Right lung (tissue), 5 donors: Measurements from ENCODE around the gene SLC25A21. TPM values are rescaled to one million over a fixed set of nuclear protein-coding genes. Genes with fewer than 3 reads are reported as not detected.
"Not testable (repeated sequence)": the region's sequence is repeated elsewhere in the genome, so short reads cannot be mapped to it uniquely, and the experiment has no call there.

Source experiments
- DNase-seq, 2 donors: peaks; one replicate each; pipeline ENCODE4 v3.0.0-alpha.2; 2013
- polyA plus RNA-seq, 5 donors: library from polyadenylated mRNA; unstranded; fragments of 120-200 nt; gene quantifications; one replicate each; pipeline versions ENCODE4 v1.2.1 to v1.2.3, GENCODE V29; 2013; ENCODE audit warnings: inconsistent platforms in 1 of 5, low replicate concordance in 1 of 5; ENCODE audit not compliant: insufficient read length in 5 of 5, insufficient read depth in 1 of 5

Gene SLC25A21
- polyA plus RNA-seq, 5 donors: 1.5 to 3.1 (median 2.7) TPM

DNA sequence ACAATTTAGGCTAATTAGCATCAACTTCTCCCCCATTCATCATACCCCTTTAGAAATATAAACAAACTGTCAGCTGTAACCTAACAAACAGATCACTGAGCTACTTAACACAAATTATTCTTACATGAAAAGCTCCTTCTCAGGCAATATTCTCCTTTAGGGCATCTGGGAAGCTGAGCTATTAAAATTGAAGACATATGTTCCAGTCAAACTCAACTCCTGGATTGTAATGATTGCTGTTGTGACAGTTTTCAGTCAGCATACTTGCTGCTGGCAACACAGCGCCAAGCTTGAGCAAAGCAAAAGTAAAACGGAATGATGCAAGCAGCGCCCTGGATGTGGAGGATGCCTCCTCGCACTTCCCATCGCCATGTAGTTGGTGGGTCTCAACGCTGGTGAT is 82.4 kb downstream of the SLC25A21 start:
- DNase-seq: no peak

DNA sequence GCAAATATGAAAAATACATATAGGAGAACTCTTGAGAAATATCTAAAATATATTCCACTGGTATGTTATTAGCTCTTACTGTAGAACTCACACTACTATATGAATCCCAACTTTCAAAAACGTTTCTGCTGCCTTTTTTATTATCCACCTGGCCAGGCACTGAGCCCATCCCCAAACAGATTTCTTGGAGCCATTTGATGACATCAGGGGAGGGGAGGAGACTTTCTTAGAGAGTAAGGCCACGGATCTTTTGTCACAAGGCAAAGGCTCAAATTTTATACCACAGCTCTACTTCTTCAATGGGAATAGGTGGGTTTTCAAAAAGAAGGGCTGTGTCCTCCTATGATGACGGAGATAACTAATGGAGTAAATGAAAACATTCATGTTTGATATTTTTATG is 83.0 kb downstream of the SLC25A21 start:
- DNase-seq: no peak

DNA sequence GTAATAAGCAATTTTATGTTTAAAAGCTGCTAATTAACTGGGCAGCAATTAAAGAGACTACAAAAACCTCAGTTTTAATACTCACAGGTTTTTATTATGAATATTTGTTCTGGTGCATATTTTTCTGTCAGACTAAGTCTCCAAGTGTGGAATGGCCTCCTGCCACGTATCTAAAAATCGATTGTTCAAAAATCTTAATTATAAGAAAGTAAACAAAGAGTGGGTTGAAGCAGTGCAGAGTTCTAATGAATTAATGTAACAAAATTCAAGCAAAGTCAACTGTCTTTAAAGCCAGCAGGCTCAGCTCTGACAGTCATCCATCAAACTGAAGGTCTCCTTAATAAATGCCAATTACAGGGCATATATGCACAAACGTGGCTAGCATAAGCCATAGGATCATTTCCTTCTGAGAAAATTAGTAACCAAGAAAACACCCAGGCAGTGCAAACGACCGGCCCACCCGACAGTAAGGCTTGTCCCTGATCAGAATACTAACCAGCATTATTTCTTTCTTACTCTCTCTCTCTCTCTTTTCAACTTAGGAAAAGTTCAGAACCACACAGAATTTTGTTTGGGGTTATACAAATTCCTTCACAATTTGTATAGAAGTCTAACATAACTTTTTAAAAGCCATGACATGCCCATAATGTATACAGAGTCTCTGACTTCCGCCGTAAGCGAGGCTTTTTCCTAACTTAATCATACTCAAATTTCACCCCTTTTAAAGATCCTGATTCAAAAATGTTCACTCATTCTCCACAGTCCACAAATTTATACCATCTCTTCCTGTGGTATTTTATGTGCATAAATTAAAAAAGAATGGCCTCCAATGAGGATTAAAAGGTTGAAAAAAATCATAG is 83.8 kb downstream of the SLC25A21 start:
- DNase-seq: no peak

DNA sequence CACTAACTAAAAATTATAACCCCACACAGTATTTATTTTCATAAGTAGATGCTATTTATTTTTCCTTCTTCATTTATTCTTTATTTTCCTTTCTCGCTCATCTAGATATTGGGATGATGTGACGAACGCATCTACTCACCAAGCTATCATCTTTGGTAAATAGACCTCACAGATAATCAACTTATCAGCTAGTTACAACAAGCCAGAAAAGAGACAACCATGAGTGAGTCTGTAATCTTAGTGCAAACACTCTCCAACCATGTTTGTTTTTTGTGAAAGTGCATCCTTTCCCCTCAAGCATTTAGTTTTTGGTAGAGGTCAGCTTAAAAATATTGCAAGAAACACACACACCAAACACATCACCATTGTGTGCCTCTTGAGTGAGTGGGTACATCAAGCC is 84.9 kb downstream of the SLC25A21 start:
- DNase-seq: no peak

DNA sequence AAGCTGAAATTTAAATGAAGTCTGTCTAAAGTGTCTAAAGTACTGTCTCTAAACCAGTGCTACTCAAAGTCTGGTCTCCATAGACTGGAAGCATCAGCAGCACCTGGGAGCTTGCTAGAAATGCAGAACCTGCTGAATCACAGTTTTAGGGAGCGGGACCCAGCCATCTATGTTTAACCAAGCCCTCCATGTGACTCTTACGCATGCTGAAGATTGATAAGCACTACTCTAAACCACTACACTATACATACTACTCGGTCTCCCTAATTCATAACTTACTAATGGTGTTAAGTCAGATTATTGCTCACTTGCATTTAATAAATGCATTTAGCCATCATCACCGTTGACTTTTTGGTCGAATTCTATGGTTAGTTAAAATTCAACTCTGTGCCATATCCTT is 88.8 kb downstream of the SLC25A21 start:
- no peak for DNase-seq

DNA sequence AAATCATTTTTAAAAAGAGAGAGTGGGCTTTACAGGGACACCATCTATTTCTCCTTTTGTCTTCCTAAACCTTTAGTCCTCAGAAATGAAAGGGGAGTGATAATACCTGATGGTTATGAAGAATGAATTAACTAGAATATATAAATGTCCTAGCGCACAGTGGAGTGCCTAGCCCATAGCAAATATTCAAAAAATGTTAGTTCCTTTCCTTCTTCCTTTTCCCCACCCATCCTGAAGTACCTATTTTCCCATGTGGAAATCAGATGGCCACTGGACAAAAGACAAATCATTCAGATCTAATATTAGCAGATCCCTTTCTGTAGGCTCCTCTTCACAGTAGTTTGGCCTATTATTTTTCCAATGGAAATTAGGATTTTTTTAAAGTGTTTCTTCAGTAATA is 90.0 kb downstream of the SLC25A21 start:
- no peak for DNase-seq

DNA sequence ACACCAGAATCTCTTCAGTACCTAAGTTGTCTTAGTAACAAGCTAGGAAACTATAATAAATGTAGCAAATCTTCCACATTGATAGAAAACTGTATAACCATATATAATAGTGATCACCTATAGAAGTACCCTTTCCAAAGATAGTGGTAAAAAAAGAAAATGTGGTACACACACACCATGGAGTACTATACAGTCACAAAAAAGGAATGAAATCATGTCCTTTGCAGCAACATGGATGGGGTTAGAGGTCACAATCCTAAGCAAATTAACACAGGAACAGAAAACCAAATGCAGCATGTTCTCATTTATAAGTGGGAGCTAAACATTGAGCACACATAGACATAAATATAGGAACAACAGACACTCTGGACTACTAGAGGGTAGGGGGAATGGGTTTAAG is 90.5 kb downstream of the SLC25A21 start:
- DNase-seq: no peak

DNA sequence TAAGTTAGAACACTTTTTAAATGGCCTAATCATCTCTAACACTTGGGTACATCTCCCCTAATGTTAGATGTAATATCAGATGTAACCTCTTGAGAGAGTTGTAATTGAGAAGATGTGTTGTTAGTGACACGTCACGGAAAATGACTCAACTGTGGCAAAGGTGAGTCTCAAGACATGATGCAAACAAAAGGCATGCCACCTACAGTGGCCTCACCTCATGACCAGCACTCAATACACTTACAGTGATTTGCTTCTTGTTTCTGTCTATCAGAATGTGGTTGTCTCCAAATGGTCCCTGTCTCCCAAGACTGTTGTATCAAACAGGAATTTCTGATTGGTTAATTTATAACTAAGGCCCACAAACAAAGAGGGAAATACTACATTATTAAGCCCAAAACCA is 91.2 kb downstream of the SLC25A21 start:
- no peak for DNase-seq

DNA sequence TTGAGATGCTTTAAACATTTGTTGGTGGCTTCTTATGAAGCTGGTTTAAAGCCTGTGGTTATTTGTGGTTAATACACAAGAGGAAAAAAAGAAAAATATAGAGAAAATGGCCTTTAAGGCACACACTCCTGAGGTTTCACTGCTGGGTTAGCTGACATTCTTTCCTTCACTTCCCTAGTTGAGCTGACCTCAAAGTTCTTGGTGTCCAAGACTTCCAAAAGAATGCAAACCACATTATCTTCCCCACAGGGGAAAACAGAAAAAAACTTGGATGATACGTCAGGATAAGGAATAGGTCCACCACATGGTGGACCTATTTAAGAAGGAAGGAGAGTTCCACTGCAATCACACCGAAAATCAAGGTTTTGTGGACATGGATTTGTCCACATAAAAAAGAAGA is 94.3 kb downstream of the SLC25A21 start:
- DNase-seq: no peak

DNA sequence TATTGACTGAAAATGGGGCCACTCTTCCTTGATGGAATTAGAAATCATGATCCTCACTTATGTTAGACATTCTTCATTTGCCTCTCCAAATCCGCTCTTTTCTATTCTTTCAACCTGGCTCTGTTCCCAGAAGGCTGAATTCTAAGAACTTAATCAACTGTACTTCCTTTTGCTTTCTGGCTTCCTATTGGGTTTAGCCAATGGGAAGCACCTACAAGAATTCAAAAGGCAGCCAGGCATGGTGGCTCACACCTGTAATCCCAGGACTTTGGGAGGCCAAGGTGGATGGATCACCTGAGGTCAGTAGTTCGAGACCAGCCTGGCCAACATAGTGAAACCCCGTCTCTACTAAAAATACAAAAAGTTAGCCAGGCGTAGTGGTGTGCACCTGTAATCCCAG is 98.1 kb downstream of the SLC25A21 start:
- not testable (repeated sequence) for DNase-seq

DNA sequence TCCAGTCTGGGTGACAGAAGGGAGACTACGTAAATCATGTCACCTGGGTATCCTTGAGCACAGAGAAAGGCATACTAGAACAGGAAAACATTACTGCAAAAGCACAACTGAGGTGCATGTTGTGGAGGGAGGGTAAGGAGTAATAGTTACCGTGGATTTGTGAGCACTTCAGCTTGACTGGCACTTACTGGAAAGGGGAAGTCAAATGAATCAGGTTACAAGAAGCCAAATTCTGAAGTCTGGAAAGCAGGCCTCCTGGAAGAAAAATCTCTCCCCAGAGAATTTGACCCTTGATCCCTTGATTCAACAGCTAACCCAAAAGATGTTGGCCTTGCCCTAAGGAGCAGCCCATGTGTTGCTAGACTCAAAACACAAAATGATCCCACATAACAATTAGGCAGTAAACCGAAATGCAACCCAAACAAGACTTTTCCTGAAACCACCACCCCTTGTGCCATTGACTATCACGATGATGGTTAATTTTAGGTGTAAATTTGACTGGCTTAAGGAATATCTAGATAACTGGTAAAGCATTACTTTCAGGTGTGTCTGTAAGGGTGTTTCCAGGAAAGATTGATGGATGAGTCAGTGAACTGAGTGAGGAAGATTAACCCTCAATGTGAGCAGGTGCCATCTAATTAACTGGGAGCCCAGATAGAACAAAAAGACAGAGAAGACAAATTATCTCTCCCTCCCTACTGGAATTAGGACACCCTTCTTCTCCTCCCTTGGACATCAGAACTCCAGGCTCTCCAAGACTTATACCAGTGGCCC is 108.8 kb downstream of the SLC25A21 start:
- no peak for DNase-seq

DNA sequence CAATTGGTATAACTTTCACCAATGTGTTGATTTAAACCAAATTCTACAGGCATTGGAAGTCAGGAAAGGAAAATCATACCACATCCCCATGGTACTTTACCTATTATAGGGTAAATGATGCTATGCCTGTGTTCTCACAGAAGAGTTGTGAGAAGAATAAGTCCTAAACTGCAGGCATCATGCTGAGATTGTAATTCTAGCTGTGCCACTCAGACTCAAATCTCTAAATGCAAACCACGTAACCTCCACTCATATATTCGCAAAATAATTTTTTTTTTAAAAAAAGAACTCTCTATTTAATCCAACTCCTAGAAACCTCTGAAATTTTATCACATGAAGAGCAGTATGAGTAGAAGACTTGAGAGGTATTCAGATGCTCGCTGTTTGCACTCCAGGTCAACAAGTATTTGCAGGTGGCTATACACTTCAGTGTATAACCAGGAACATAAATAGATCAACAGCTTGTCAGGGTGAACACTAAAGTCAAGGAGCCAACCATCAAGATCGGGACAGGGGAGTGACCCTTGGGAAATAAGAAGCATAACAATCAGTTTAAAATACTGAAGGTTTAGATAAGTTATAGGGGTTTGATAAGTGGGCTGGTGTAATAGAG is 110.1 kb downstream of the SLC25A21 start:
- DNase-seq: no peak

DNA sequence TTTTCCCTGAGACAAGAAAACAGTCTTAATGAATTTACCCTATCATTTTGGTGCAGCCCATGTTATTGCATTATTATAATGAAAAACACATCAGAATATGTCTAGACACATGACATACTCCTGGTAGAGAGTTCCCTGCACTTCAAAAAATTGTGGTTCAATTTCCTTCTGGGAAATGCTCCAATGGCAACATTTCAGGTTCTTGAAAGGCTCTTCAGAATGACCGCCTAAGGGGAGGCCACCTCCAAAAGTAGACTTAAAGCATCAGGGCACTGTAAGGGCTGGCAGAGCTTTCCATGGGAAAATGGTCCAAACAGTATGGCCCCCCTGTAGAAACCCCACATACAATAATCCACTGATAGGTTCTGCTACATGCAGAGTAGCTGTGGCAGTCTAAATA is 110.7 kb downstream of the SLC25A21 start:
- peak; percentile 15 to 18 for DNase-seq

DNA sequence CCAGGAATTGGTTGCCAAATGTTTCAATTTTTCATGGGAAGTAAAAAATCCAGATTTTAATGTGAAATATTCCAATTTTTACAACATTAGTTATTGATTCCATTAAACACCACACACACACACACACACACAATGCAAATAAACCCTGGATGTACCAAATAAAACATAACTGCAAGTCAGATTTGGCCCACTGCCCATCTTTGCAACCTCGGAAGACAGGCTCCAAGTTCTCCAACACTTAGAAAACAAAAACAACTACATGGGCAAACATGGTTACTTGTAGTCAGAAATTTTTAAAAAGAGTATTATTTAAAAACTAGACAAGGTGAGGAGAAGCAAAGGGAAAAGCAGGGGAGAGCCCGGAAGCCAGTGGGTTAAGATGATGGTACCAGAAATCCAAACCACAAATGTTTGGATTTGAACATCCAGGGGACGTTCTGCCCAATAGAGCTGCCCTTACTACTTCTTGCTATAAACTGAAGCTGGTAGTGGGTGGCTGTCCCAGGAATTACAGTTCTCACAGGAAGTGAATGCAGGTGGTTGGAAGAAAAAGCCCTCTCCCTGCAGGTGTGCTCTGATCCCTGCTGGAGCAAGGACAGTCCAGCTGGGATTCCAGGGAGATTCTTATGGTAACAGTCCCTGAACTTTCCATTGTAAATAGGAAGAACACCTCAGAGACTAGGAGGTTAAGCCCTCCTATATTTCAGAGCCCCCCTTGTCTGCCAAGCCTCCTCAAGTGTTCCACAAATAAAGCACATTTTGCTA is 111.7 kb downstream of the SLC25A21 start:
- DNase-seq: no peak

DNA sequence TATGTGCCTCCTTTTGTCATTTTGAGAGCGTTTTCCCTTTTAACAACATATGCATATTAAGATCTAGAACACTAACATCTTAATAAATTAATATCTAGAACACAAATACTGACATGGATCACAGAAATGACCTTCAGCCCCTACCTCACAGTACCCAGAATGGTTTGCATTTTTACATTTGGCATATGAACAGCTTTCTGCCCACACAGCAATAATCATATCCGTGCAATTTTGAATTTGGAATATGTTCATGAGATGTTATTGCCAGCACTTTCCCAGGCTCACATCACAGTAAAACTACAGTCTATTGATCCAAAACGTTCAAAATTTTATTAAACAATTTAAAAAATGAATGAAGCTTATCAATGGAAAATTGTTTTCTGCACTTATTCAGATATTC is 114.6 kb downstream of the SLC25A21 start:
- no peak for DNase-seq

DNA sequence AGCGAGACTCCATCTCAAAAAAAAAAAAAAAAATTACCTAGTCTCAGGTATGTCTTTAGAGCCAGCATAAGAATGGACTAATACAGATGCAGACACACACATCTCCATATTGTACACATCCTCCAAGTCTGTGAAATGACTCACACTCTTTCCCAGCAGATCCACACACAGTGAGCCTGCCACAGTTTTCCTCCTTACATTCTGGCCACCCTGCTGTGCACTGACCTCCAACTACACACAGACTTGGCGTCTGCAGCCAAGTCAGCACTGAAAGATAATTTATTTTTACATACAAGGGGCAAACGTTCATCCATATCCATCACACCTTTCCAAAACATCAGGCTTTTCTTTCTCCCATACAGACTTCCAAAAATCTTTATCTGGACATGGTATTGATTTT is 115.9 kb downstream of the SLC25A21 start:
- DNase-seq: no peak

DNA sequence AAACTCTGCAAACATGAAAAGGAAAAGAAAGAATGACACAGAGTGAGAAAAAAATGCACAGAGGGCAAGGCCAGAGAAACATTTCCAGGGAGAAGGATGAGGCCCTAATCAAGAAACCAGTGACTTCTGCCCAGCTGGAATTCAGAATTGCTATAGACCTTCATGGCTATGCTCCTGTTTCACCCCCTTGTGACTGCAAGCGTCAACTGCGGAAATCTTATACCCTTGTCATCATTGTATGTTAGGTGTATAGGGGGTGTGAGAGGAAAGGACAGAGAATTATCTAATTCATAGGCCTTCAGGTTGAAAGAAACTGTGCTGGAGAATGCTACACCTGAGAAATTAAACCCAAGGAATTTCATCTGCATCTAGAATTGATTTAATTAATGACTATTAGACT is 117.5 kb downstream of the SLC25A21 start:
- DNase-seq: no peak

DNA sequence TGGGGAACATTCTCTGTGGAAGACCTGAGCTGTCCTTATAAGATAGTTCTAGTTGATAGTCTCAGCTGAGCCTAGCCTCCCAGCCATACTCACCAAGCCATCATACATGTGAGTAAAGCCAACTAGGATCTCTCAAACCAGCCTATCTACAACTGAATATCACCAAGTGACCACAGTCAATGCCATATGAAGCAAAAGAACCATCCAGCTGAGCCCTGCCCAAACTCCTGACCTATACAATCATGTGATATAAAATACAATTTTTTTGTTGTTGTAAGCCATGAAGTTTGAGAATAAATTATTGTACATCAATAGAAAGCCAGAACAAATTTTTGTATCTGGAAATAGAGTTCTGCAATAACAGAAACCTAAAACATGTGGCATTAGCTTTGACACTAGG is 118.3 kb downstream of the SLC25A21 start:
- DNase-seq: no peak

DNA sequence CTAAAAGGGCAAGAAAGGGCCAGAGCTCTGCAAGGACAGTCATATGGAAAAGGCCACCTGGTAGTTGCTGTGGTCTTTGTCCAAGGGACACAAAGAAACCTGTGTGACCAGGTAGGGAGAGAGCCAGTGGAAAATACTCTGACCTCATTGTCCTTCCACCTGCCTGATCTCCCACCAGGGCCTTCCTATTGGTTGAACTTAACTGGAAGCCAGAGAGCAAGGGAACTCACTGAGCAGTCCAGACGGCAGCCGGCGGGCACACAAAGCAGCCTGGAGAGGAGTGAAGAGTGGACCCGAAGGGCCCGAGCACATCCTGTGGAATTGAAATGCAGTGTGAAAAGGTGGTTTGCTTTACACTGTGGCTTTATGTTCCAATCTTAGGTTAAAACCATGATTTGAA is 120.7 kb downstream of the SLC25A21 start:
- DNase-seq: no peak

DNA sequence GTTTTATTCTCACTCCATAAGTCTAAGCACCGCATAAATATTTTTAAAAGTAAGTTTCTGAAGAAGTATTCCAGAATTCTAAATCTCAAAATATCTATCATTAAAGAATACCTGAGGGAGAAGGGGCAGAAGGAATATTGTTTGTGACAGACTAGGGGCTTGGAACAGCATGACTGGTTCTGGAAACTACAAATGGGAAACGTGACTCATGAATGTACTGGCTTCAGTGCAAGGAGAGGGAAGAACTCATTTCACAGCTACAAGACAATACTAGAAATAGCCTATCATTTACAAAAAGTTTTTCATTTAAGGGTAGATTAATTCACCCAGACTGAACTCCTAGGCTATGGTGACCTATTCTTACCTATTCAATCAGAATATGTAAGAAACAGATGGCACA is 121.3 kb downstream of the SLC25A21 start:
- no peak for DNase-seq

DNA sequence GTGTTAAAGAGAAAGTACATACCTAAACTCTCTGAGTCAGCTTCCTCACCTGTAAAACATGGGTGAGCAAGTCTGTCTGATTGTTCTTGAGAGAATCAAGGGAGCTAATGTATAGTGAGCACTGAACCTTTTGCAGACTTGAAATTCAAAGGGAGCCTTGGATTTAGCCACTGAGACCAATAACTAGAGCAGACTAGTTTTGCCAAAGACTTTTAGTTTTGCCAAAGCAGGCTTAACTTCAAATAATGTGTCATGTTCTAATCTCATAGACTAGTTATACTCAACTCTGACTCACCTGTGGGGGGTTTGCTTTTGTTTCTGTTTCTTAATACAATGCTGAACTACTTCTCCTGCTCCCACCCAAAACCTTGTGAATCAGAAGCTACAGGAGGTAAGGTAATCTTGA is 123.7 kb downstream of the SLC25A21 start:
- no peak for DNase-seq

DNA sequence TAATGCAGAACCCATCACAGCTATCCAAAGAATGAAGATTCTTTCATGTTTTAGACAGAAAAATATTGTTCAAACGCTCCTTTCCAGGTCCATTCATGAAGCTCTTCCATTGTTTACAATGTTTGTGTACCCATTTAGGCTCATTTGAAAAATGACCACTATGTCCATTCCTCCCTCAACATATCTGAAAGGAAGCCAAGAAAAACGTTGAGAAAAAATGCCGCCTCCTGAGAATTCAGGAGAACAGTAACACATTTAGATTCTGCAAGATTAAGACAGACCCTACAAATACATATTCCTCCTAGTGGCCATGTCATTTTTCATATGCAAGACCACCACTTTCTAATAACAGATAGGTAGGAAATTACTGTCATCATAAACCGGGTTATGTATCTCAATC is 124.4 kb downstream of the SLC25A21 start:
- DNase-seq: no peak
